ENCODE data around the gene SCLY. TPM values are rescaled to one million over a fixed set of nuclear protein-coding genes. Genes with fewer than 3 reads are reported as not detected.

Gene SCLY
- total and polyA plus RNA-seq, 4 donors, result 7.8 to 16.1 (median 12.1) TPM

- H3K4me1 ChIP-seq (ENCODE audit: control insufficient read depth in 5 of 5, insufficient read depth in 5 of 5, low read length in 5 of 5), result peaks cover 0 to 8% (median 5%) of the 10 kb centered on the region in 5 donors
- H3K27me3 ChIP-seq (ENCODE audit: control insufficient read depth in 3 of 3, insufficient read depth in 3 of 3, low read length in 2 of 3), result peaks cover 0 to 2% (median 0%) of the 10 kb centered on the region in 3 donors
- no peak for TF ChIP-seq CTCF (IDR thresholded peaks at IDR 0.05; ENCODE audit: control extremely low read depth, extremely low read depth)
- no peak overlapping the region for H3K9ac ChIP-seq (ENCODE audit: insufficient read depth in 1 of 2, low read length in 2 of 2)
- no peaks in the 10 kb centered on the region for H3K9me3 ChIP-seq (ENCODE audit: control insufficient read depth in 4 of 4, insufficient read depth in 3 of 4, low read length in 3 of 4)
- WGBS, 2 donors, result 92 to 94% methylated on average over 11 of the region's 11 CpGs
- ATAC-seq (ENCODE audit: insufficient read depth, low FRiP score) (no peak), DNase-seq (no peak)
- H3K36me3 ChIP-seq (ENCODE audit: control insufficient read depth in 4 of 4, insufficient read depth in 4 of 4, low read length in 4 of 4), result no peaks in the 10 kb centered on the region
- H3K27ac ChIP-seq (ENCODE audit: low read depth in 1 of 2, low read length in 1 of 2), result no peak overlapping the region
- no peak overlapping the region for H3K4me3 ChIP-seq
Observed at GRCh38 chr2:238134393-238134785, 73.6 kb downstream of the SCLY start.

GRCh38 chr2:238135601-238136150 is 74.9 kb downstream of the SCLY start:
- no peak for TF ChIP-seq CTCF (IDR thresholded peaks at IDR 0.05; ENCODE audit: control extremely low read depth, extremely low read depth)
- Histone ChIP-seq H3K27ac (ENCODE audit: low read depth in 1 of 2, low read length in 1 of 2) (no peak overlapping the region), H3K27me3 (ENCODE audit: control insufficient read depth in 3 of 3, insufficient read depth in 3 of 3, low read length in 2 of 3) (peaks cover 0 to 2% (median 0%) of the 10 kb centered on the region in 3 donors), H3K4me3 (no peak overlapping the region), H3K36me3 (ENCODE audit: control insufficient read depth in 4 of 4, insufficient read depth in 4 of 4, low read length in 4 of 4) (no peaks in the 10 kb centered on the region), H3K9me3 (ENCODE audit: control insufficient read depth in 4 of 4, insufficient read depth in 3 of 4, low read length in 3 of 4) (no peaks in the 10 kb centered on the region), H3K9ac (ENCODE audit: insufficient read depth in 1 of 2, low read length in 2 of 2) (no peak overlapping the region), H3K4me1 (ENCODE audit: control insufficient read depth in 5 of 5, insufficient read depth in 5 of 5, low read length in 5 of 5) (peaks cover 0 to 9% (median 5%) of the 10 kb centered on the region in 5 donors)
- 83 to 87% methylated on average over 15 of the region's 15 CpGs for WGBS, 2 donors
- DNase-seq (no peak), ATAC-seq (ENCODE audit: insufficient read depth, low FRiP score) (no peak)

GRCh38 chr2:238136820-238137537 is 76.2 kb downstream of the SCLY start:
- H3K4me3 ChIP-seq, result no peak overlapping the region
- H3K4me1 ChIP-seq (ENCODE audit: control insufficient read depth in 5 of 5, insufficient read depth in 5 of 5, low read length in 5 of 5), result peaks cover 0 to 14% (median 6%) of the 10 kb centered on the region in 5 donors
- peak overlapping the region in 1 of 2 donors; percentile 17 for H3K27ac ChIP-seq (ENCODE audit: low read depth in 1 of 2, low read length in 1 of 2)
- peaks cover 0 to 2% (median 0%) of the 10 kb centered on the region in 3 donors for H3K27me3 ChIP-seq (ENCODE audit: control insufficient read depth in 3 of 3, insufficient read depth in 3 of 3, low read length in 2 of 3)
- no peak for TF ChIP-seq CTCF (IDR thresholded peaks at IDR 0.05; ENCODE audit: control extremely low read depth, extremely low read depth)
- no peak for ATAC-seq (ENCODE audit: insufficient read depth, low FRiP score)
- no peak overlapping the region for H3K9ac ChIP-seq (ENCODE audit: insufficient read depth in 1 of 2, low read length in 2 of 2)
- H3K9me3 ChIP-seq (ENCODE audit: control insufficient read depth in 4 of 4, insufficient read depth in 3 of 4, low read length in 3 of 4), result no peaks in the 10 kb centered on the region
- DNase-seq, result peak; percentile 48 to 66 (median 57)
- WGBS, 2 donors, result 57 to 61% methylated on average over 14 of the region's 14 CpGs
- H3K36me3 ChIP-seq (ENCODE audit: control insufficient read depth in 4 of 4, insufficient read depth in 4 of 4, low read length in 4 of 4), result no peaks in the 10 kb centered on the region
